Epidermal melanocyte (primary cell): Measurements from ENCODE around the gene TECPR2.
"Not testable (repeated sequence)": the region's sequence is repeated elsewhere in the genome, so short reads cannot be mapped to it uniquely, and the experiment has no call there.

Source experiments
- DNase-seq: peaks from one replicate; pipeline ENCODE4 v3.0.0; 2011; ENCODE audit warnings: low spot score; ENCODE audit not compliant: insufficient read length

The TECPR2 gene

DNA sequence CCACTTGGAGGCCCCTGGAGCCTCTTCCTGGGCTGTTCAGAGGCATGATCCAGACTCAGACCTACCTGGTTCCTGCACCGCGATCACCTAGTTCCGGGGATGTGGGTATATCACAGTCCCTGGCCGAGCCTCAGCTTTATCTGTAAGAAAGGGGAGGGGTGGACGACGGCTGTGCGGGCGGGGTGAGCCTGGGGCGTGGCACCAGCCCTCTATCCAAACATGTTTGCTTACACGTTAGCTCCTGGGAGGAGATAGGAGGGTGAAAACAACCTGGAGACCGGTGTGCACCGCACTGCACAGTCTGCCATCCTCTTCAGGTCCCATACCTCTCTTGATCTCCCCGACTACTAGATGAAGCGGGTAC, 145.7 kb downstream of the TECPR2 start:
- no peak for DNase-seq

- peak; percentile 79 for DNase-seq
Measured at GRCh38 chr14:102508774-102509745, 146.3 kb downstream of the TECPR2 start.

- DNase-seq: peak; percentile 98
Measured at GRCh38 chr14:102509746-102510615, 147.2 kb downstream of the TECPR2 start, which contains the start of gene ANKRD9. Gene ANKRD9 (minus strand): TSS chr14:102509776. CDS start chr14:102507889, 1,887 bp downstream.

GRCh38 chr14:102510616-102511520, 148.1 kb downstream of the TECPR2 start:
- DNase-seq: no peak

GRCh38 chr14:102511538-102511937, 148.8 kb downstream of the TECPR2 start:
- no peak for DNase-seq

GRCh38 chr14:102512793-102513300, 150.1 kb downstream of the TECPR2 start:
- no peak for DNase-seq

- no peak for DNase-seq
Measured at GRCh38 chr14:102513899-102514772, 151.4 kb downstream of the TECPR2 start.

- DNase-seq: no peak
Measured at GRCh38 chr14:102514987-102515733, 152.4 kb downstream of the TECPR2 start.

DNA sequence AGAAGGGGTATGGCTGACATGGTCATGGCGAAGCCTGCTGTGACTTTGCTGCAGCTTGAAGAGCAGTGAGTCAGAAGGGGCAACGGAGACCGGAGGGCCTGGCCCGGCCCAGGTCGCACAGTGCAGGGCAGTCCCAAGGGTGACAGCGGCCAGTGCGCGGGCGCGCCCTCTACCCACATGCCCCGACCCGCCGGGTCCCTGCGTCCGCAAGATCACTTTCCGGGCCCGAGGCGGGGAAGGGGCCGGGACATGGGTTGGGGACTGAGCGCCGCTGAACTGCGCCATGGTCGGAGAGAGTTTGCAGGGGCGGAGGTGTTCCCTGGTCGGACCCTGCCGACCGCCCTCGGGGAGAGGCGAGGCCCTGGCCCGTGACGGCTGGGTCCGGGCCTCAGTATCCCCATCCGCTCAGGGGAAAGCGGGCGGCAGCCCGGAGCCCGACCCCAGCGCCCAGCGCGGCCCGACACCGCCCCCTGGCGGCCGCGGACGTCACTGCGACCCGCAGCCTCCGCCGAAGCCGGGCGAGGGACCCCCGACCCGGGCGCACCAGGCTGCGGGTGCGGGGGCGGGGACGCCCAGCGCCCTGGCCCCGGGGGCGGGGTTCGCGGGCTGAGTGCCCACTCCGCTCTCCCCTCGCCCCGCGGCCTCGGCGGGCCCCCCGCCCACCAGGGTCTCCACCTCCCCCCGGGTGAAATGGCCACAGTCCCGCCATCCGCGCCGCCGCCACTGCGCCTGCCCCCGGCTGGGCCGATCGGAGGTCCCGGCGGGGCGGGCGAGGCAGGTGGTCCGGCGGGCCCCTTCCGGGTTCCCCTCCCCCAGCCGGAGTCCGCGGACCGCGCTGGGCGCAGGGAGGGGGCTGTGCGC, 154.0 kb downstream of the TECPR2 start:
- DNase-seq: peak; percentile 70

GRCh38 chr14:102517392-102518062, 154.8 kb downstream of the TECPR2 start:
- DNase-seq: no peak

GRCh38 chr14:102518063-102518648, 155.4 kb downstream of the TECPR2 start:
- no peak for DNase-seq

GRCh38 chr14:102519709-102520108, 157.0 kb downstream of the TECPR2 start:
- DNase-seq: not testable (repeated sequence)

DNA sequence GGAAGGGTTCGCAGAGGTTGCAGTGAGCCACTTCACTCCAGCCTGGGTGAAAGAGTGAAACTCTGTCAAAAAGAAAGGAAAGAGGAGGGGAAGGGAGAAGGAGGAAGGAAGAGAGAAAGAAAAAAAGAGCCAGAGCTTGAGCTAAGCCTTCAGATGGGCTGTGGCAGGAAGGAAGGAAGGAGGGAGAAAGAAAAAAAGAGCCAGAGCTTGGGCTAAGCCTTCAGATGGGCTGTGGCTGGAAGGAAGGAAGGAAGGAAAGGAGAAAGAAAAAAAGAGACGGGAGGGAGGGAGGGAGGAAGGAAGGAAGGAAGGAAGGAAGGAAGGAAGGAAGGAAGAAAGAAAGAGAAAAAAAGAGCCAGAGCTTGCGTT, 160.4 kb downstream of the TECPR2 start:
- no peak for DNase-seq

DNA sequence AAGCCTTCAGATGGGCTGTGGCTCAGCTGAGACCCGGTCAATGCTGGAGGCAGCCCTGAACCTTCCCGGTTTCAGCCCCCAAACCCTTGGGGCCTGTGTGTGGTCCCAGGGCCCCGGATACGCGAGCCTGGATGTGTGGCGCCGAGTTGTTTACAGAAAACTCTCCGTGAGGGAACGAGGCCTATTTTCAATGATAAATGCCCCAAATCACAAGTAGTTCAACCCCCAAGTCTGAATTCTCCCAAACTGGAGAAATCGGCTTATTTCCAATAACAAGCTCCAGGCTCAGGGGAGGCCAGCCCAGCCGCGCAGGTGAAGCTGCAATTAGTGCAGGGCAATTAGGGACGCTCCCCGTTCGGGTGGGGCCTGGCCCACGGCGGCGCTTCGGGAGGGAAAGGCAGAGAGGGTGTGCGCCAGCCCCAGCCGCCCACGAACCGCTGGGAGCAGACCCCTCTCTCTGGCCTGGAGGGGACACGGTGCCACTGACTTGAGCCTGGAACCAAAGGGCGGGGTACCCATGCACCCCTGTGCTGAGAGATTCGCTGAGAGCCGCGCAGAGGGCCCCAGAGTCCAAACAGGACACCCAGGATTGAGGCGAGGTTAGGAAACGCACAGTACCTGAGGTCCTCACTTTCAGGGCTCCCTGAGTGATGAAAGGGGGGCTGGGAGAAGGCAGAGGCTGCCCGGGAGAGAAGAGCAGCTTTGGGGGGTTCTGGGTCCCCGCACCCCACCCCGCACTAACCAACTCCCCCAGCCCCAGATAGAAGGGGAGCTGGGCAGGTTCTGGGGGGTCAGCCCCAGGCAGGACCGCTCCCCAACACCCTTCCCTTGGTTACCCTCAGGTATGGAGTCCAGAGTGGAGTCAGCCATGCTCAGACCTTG, 161.1 kb downstream of the TECPR2 start:
- DNase-seq: no peak

DNA sequence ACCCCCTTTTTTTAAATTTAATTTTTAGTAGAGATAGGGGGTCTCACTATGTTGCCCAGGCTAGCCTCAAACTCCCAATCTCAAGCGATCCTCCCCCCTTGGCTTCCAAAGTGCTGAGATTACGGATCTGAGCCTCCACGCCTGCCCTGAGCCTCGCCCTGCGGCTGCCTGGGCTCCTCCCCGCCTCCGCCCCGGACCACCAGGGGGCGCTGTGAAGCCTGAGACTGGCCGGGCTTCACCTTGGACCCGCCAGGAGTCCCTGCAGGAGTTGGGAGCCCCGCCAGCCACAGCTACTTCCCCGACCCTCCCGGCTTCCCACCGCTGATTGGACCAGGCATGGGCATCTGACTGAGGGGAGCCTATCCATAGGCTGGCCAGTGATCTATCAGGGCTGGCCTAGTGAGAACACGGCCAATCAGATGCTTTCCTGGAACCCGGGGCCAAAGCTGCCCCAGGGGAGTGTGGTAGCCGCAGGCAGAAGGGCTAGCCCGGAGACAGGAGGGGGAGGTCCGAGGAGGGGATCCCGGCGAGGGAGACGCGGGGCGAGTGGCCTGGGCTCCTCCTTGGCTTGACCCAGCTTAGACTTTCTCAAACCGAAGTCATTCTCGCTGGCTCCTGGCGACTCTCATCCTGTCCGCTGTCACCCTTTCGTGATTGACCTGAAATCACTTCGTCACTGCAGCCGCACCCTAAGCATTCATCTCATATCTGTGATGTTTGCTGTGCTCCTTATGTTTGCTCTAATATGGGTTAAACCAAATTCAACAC, 161.9 kb downstream of the TECPR2 start:
- DNase-seq: peak; percentile 100
